ENCODE results near the gene ITCH.

Gene ITCH

GRCh38 chr20:34560141-34560523 lies 197.1 kb downstream of the ITCH start:
- DNase-seq: no peak

- no peak for DNase-seq
Observed at GRCh38 chr20:34560614-34561013, 197.5 kb downstream of the ITCH start.
